ENCODE results near the gene ELOVL5.

The ELOVL5 gene

GRCh38 chr6:53316142-53316541 lies 32.6 kb downstream of the ELOVL5 start:
- Histone ChIP-seq H3K79me2 (ENCODE audit: low read length) (peaks cover 87% of the 10 kb centered on the region), H3K36me3 (replicated peaks; ENCODE audit: low read depth, low read length) (peaks cover 2% of the 10 kb centered on the region), H3K27me3 (ENCODE audit: low read depth, low read length) (no peaks in the 10 kb centered on the region), H3K4me2 (ENCODE audit: low read length) (no peak overlapping the region), H3K4me1 (ENCODE audit: low read length) (no peaks in the 10 kb centered on the region), H4K20me1 (ENCODE audit: insufficient read depth, low read length) (peaks cover 62% of the 10 kb centered on the region), H2AFZ (ENCODE audit: low read depth, low read length) (no peak overlapping the region), H3K9me3 (ENCODE audit: insufficient read depth, low read length) (no peaks in the 10 kb centered on the region), H3K4me3 (ENCODE audit: low read length) (no peak overlapping the region), H3K9ac (ENCODE audit: low read length) (no peak overlapping the region), H3K27ac (ENCODE audit: low read length) (no peak overlapping the region)
- no peak for TF ChIP-seq CTCF (IDR thresholded peaks at IDR 0.05; ENCODE audit: low read depth, low read length)
- no peak for TF ChIP-seq EZH2phosphoT487 (IDR thresholded peaks at IDR 0.05; ENCODE audit: low read depth)

GRCh38 chr6:53315086-53315724 lies 33.5 kb downstream of the ELOVL5 start:
- no peaks in the 10 kb centered on the region for H3K9me3 ChIP-seq (ENCODE audit: insufficient read depth, low read length)
- peaks cover 87% of the 10 kb centered on the region for H3K79me2 ChIP-seq (ENCODE audit: low read length)
- no peaks in the 10 kb centered on the region for H3K27me3 ChIP-seq (ENCODE audit: low read depth, low read length)
- TF ChIP-seq EZH2phosphoT487 (IDR thresholded peaks at IDR 0.05; ENCODE audit: low read depth) = no peak
- no peak for TF ChIP-seq CTCF (IDR thresholded peaks at IDR 0.05; ENCODE audit: low read depth, low read length)
- H3K4me2 ChIP-seq (ENCODE audit: low read length) = no peak overlapping the region
- H3K36me3 ChIP-seq (replicated peaks; ENCODE audit: low read depth, low read length) = peaks cover 5% of the 10 kb centered on the region
- H2AFZ ChIP-seq (ENCODE audit: low read depth, low read length) = no peak overlapping the region
- peaks cover 66% of the 10 kb centered on the region for H4K20me1 ChIP-seq (ENCODE audit: insufficient read depth, low read length)
- peaks cover 7% of the 10 kb centered on the region for H3K4me1 ChIP-seq (ENCODE audit: low read length)
- no peak overlapping the region for H3K9ac ChIP-seq (ENCODE audit: low read length)
- no peak overlapping the region for H3K27ac ChIP-seq (ENCODE audit: low read length)
- H3K4me3 ChIP-seq (ENCODE audit: low read length) = no peak overlapping the region

DNA sequence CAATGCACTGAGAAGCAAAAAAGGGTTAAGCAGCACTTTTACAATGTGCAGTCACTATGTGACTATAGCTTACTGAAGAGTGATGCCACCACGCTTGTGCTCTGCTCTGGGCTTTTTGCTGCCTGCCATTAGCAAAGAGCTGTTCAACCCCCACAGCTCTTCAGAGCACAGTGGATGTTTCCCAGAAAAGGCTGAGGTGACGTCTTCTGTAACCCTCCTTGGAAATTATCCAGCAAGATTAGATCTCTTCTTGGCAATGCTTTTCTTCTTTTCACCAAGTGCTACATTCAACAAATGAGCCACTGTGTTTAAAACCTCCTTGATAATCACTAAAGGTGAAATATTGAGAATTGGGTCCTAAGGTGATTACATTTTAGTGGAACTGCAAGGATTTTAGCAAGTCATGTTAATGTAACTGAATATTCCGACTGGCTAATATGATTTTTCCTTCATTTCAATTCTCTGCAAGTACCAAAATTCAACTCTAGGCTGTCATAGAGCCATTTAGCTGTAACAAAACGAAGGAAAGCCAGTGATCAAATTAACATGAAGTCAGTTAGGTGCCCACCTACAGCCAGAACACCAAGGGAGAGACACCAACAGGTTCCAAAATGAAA lies 34.9 kb downstream of the ELOVL5 start:
- H3K4me2 ChIP-seq (ENCODE audit: low read length) = no peak overlapping the region

More for the DNA sequence above, 34.9 kb downstream of the ELOVL5 start:
- Histone ChIP-seq H3K9me3 (ENCODE audit: insufficient read depth, low read length) (no peaks in the 10 kb centered on the region), H3K27ac (ENCODE audit: low read length) (no peak overlapping the region), H3K4me3 (ENCODE audit: low read length) (no peak overlapping the region), H3K79me2 (ENCODE audit: low read length) (peaks cover 92% of the 10 kb centered on the region), H3K27me3 (ENCODE audit: low read depth, low read length) (no peaks in the 10 kb centered on the region), H2AFZ (ENCODE audit: low read depth, low read length) (no peak overlapping the region), H4K20me1 (ENCODE audit: insufficient read depth, low read length) (peaks cover 76% of the 10 kb centered on the region), H3K9ac (ENCODE audit: low read length) (no peak overlapping the region), H3K36me3 (replicated peaks; ENCODE audit: low read depth, low read length) (peaks cover 5% of the 10 kb centered on the region), H3K4me1 (ENCODE audit: low read length) (peaks cover 20% of the 10 kb centered on the region)
- TF ChIP-seq CTCF (IDR thresholded peaks at IDR 0.05; ENCODE audit: low read depth, low read length) (no peak), EZH2phosphoT487 (IDR thresholded peaks at IDR 0.05; ENCODE audit: low read depth) (no peak)

All from OCI-LY3 (cell line).